NCI-H146 (cell line): Measurements from ENCODE around the gene ZNF512.

Experiments
- DNase-seq: peaks from one replicate; lab custom pipeline; 2025; lab: John Stamatoyannopoulos, UW

ZNF512 gene

GRCh38 chr2:27638037-27638637 is 55.3 kb downstream of the ZNF512 start:
- DNase-seq = no peak

GRCh38 chr2:27638709-27639108 is 55.9 kb downstream of the ZNF512 start:
- DNase-seq = no peak

GRCh38 chr2:27640722-27641245 is 57.9 kb downstream of the ZNF512 start:
- DNase-seq = no peak

GRCh38 chr2:27645197-27645596 is 62.4 kb downstream of the ZNF512 start:
- DNase-seq = no peak

GRCh38 chr2:27647289-27647688 is 64.4 kb downstream of the ZNF512 start:
- DNase-seq = no peak

- no peak for DNase-seq
Observed at GRCh38 chr2:27647737-27648136, 64.9 kb downstream of the ZNF512 start.

GRCh38 chr2:27651056-27651455 is 68.2 kb downstream of the ZNF512 start:
- no peak for DNase-seq

- DNase-seq = no peak
Observed at GRCh38 chr2:27652341-27652740, 69.5 kb downstream of the ZNF512 start.

GRCh38 chr2:27652790-27653189 is 69.9 kb downstream of the ZNF512 start:
- no peak for DNase-seq

- DNase-seq = no peak
Observed at GRCh38 chr2:27653397-27653796, 70.6 kb downstream of the ZNF512 start.

GRCh38 chr2:27655155-27655951 is 72.5 kb downstream of the ZNF512 start:
- no peak for DNase-seq

- DNase-seq = no peak
Observed at GRCh38 chr2:27661371-27661770, 78.5 kb downstream of the ZNF512 start.

- DNase-seq = peak; percentile 84
Observed at GRCh38 chr2:27663285-27664153, 80.7 kb downstream of the ZNF512 start, which contains the start of the genes SLC4A1AP and SUPT7L. SLC4A1AP (plus strand) TSS chr2:27663889; CDS start chr2:27663915, 26 bp downstream. SUPT7L (minus strand) TSS chr2:27663614; CDS start chr2:27662192, 1,422 bp downstream.

GRCh38 chr2:27664154-27664574 is 81.3 kb downstream of the ZNF512 start:
- DNase-seq = peak; percentile 31

GRCh38 chr2:27664622-27665363 is 82.0 kb downstream of the ZNF512 start:
- DNase-seq = no peak

- DNase-seq = no peak
Observed at GRCh38 chr2:27667446-27667845, 84.6 kb downstream of the ZNF512 start.

- DNase-seq = no peak
Observed at GRCh38 chr2:27671235-27671634, 88.4 kb downstream of the ZNF512 start.
